B cell (primary cell): ENCODE measurements around the gene IPCEF1. TPM values are rescaled to one million over a fixed set of nuclear protein-coding genes. Genes with fewer than 3 reads are reported as not detected.

ENCODE experiments used
- ATAC-seq: fragments of 200-7000 bp; cut with Tn5 transposase; one replicate; pipeline ENCODE4 v1.10.0; 2021; ENCODE audit warnings: low read depth, mild to moderate bottlenecking, moderate number of reproducible peaks, moderate library complexity
- CTCF ChIA-PET: fragments of 350-600 bp; sonication (Branson Sonifier 250); formaldehyde crosslinking; loops from one replicate; lab custom pipeline; 2021; ENCODE audit warnings: antibody characterized with exemption, inconsistent platforms; lab: Charles Lee
- POLR2A ChIA-PET: fragments of 350-600 bp; sonication (Branson Sonifier 250); formaldehyde crosslinking; loops from one replicate; lab custom pipeline; 2021; ENCODE audit warnings: antibody characterized with exemption; lab: Charles Lee
- DNase-seq: peaks from one replicate; pipeline ENCODE4 v3.0.0; 2013
- H2AFZ ChIP-seq: 2 replicates; pipeline ENCODE4 v1.6.1; 2012; ENCODE audit warnings: mild to moderate bottlenecking, low read depth, low read length; ENCODE audit not compliant: insufficient read depth, poor library complexity, severe bottlenecking
- H3K27ac ChIP-seq, 2 donors: 1 replicate in 1 of 2; 2 replicates in 1 of 2; pipeline ENCODE4 v1.5.1; 2012 to 2013; ENCODE audit warnings: low read length in 2 of 2, mild to moderate bottlenecking in 2 of 2, moderate library complexity in 1 of 2
- H3K27me3 ChIP-seq, 4 experiments: fragments of 200-600 bp in 1 of 4; sonication (generic) in 1 of 4; replicated peaks in 1 of 4; 1 replicate in 2 of 4; 2 replicates in 2 of 4; pipeline versions ENCODE4 v1.6.1 to v1.7.0; 2013 to 2016; ENCODE audit warnings: low read length in 3 of 4, mild to moderate bottlenecking in 2 of 4, mixed read lengths in 1 of 4, moderate library complexity in 1 of 4; ENCODE audit not compliant: insufficient read depth in 4 of 4, control insufficient read depth in 3 of 4; ENCODE audit errors: control extremely low read depth in 1 of 4
- H3K36me3 ChIP-seq, 2 experiments: replicated peaks in 1 of 2; 1 replicate in 1 of 2; 2 replicates in 1 of 2; pipeline versions ENCODE4 v1.6.1 to v1.7.1; 2013; ENCODE audit warnings: low read length in 1 of 2; ENCODE audit not compliant: insufficient read depth in 2 of 2, control insufficient read depth in 1 of 2; ENCODE audit errors: control extremely low read depth in 1 of 2, extremely low read depth in 1 of 2
- H3K4me1 ChIP-seq, 2 donors: fragments of 200-600 bp in 1 of 2; sonication (generic) in 1 of 2; 1 replicate in 1 of 2; 2 replicates in 1 of 2; pipeline versions ENCODE4 v1.5.1 to v1.6.1; 2013 to 2017; ENCODE audit warnings: low read length in 2 of 2; ENCODE audit not compliant: control insufficient read depth in 2 of 2, insufficient read depth in 2 of 2
- H3K4me2 ChIP-seq: replicated peaks from 2 replicates; pipeline ENCODE3; 2012; ENCODE audit warnings: mild to moderate bottlenecking, low read depth, low read length; ENCODE audit not compliant: poor library complexity, severe bottlenecking
- H3K4me3 ChIP-seq, 5 experiments: fragments of 200-600 bp in 1 of 5; sonication (generic) in 1 of 5; 1 replicate in 3 of 5; 2 replicates in 2 of 5; pipeline versions ENCODE4 v1.5.1 to v1.7.0; 2011 to 2016; ENCODE audit warnings: low read length in 4 of 5, mild to moderate bottlenecking in 4 of 5, low read depth in 2 of 5, control low read depth in 1 of 5, moderate library complexity in 1 of 5; ENCODE audit not compliant: insufficient read depth in 1 of 5; ENCODE audit errors: control extremely low read depth in 1 of 5, extremely low read depth in 1 of 5
- H3K79me2 ChIP-seq: fragments of 200-600 bp; sonication (generic); one replicate; pipeline ENCODE4 v1.6.0; 2016; ENCODE audit warnings: low read length; ENCODE audit not compliant: control insufficient read depth, insufficient read depth
- H3K9ac ChIP-seq: fragments of 200-600 bp; sonication (generic); 2 replicates; pipeline ENCODE4 v1.6.1; 2017; ENCODE audit warnings: mild to moderate bottlenecking, low read length, moderate library complexity
- H3K9me3 ChIP-seq, 3 donors: one replicate each; pipeline versions ENCODE4 v1.6.1 to v1.7.1; 2013; ENCODE audit warnings: low read length in 2 of 3; ENCODE audit not compliant: control insufficient read depth in 2 of 3, insufficient read depth in 1 of 3; ENCODE audit errors: control extremely low read depth in 1 of 3
- H4K20me1 ChIP-seq: 2 replicates; pipeline ENCODE4 v1.6.0; 2012; ENCODE audit warnings: mild to moderate bottlenecking, low read length; ENCODE audit not compliant: insufficient read depth, control insufficient read depth, poor library complexity, severe bottlenecking
- H3K27ac Mint-ChIP-seq: one replicate; pipeline ENCODE4 v1.8.0; 2021; ENCODE audit warnings: mixed read lengths
- H3K27me3 Mint-ChIP-seq: one replicate; pipeline ENCODE4 v1.8.0; 2021; ENCODE audit warnings: mixed read lengths
- H3K4me1 Mint-ChIP-seq: one replicate; pipeline ENCODE4 v1.8.0; 2021; ENCODE audit warnings: mixed read lengths
- H3K4me3 Mint-ChIP-seq: one replicate; pipeline ENCODE4 v1.8.0; 2021; ENCODE audit warnings: mixed read lengths
- H3K9me3 Mint-ChIP-seq: one replicate; pipeline ENCODE4 v1.8.0; 2022; ENCODE audit warnings: mixed read lengths; ENCODE audit not compliant: insufficient read depth
- EZH2 ChIP-seq: IDR thresholded peaks from 2 replicates; pipeline ENCODE4 v1.6.1; 2012; ENCODE audit warnings: borderline replicate concordance, low read depth, mild to moderate bottlenecking, moderate library complexity, low read length; ENCODE audit not compliant: insufficient read depth, poor library complexity, severe bottlenecking
- WGBS: methylation state at CpG from one replicate; pipeline ENCODE4 v1.1.5; 2013; ENCODE audit warnings: missing lambda C conversion rate; ENCODE audit not compliant: insufficient coverage; 5-methylcytosine and 5-hydroxymethylcytosine counted together
- intact Hi-C: fragments of 100-400 bp; cut with micrococcal nuclease; formaldehyde crosslinking; loops from one replicate; pipeline ENCODE4 v1.10.0; 2022
- polyA plus RNA-seq: library from polyadenylated mRNA; depleted of rRNA; stranded (reverse); fragments of >200 nt; gene quantifications from 2 replicates; pipeline ENCODE4 v1.2.3, GENCODE V29; 2012
- total RNA-seq, 2 donors: library from RNA; stranded (reverse); fragments of 120-200 nt in 1 of 2; gene quantifications; 1 replicate in 1 of 2; 2 replicates in 1 of 2; pipeline versions ENCODE4 v1.2.3 to v1.2.4, GENCODE V29; 2013 to 2022
- TF ChIP-seq, protein P1 (sequence below): fragments of 200-600 bp; IDR thresholded peaks from one replicate; pipeline ENCODE4 v1.8.0; 2022; ENCODE audit warnings: antibody characterized with exemption, mild to moderate bottlenecking

IPCEF1 gene
- total and polyA plus RNA-seq, 2 donors (not counting 1 experiment from before 2014, with no cell fraction given): 0.22 to 0.94 TPM

DNA sequence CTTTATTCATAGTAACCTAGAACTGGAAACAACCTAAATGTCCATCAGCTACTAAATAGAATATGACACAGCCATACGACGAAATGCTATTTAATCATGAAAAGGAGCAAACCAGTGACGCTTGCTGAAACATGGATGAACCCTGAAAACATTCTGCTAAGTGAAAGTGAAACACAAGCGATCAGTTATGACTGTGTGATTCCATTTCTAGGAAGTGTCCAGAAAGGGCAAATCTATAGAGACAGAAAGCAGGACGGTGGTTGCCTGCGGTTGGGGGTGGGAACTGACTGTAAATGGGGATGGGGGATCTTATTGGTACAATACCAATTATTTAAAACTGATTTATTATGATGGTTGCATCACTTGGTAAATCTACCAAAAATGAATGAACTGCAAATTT is 126.8 kb downstream of the IPCEF1 start:
- Histone ChIP-seq H3K4me1 (peaks cover 0 to 10% of the 10 kb centered on the region in 2 donors), H3K27me3 (no peaks in the 10 kb centered on the region), H2AFZ (peak overlapping the region; percentile 35), H3K4me3 (peak overlapping the region in 3 of 5 experiments; percentile 0 to 17 (median 13)), H3K4me2 (peak overlapping the region; percentile 28), H3K36me3 (no peaks in the 10 kb centered on the region), H4K20me1 (no peaks in the 10 kb centered on the region), H3K27ac (no peak overlapping the region), H3K9ac (peak overlapping the region; percentile 34), H3K9me3 (no peaks in the 10 kb centered on the region), H3K79me2 (no peaks in the 10 kb centered on the region)
- H3K4me1 Mint-ChIP-seq: peaks cover 15% of the 10 kb centered on the region
- 94% methylated on average over 3 of the region's 6 CpGs for WGBS
- CTCF ChIA-PET: no interaction called here
- no peaks in the 10 kb centered on the region for H3K27me3 Mint-ChIP-seq
- POLR2A ChIA-PET: no interaction called here
- no peak for ATAC-seq
- TF ChIP-seq EZH2: no peak
- TF ChIP-seq, protein P1, sequence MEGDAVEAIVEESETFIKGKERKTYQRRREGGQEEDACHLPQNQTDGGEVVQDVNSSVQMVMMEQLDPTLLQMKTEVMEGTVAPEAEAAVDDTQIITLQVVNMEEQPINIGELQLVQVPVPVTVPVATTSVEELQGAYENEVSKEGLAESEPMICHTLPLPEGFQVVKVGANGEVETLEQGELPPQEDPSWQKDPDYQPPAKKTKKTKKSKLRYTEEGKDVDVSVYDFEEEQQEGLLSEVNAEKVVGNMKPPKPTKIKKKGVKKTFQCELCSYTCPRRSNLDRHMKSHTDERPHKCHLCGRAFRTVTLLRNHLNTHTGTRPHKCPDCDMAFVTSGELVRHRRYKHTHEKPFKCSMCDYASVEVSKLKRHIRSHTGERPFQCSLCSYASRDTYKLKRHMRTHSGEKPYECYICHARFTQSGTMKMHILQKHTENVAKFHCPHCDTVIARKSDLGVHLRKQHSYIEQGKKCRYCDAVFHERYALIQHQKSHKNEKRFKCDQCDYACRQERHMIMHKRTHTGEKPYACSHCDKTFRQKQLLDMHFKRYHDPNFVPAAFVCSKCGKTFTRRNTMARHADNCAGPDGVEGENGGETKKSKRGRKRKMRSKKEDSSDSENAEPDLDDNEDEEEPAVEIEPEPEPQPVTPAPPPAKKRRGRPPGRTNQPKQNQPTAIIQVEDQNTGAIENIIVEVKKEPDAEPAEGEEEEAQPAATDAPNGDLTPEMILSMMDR: no peak
- H3K4me3 Mint-ChIP-seq: peak overlapping the region; percentile 72
- H3K27ac Mint-ChIP-seq: no peak overlapping the region
- no peaks in the 10 kb centered on the region for H3K9me3 Mint-ChIP-seq
- peak; percentile 14 for DNase-seq
- intact Hi-C loops: no loop called here

GRCh38 chr6:154228521-154228905 is 128.1 kb downstream of the IPCEF1 start:
- H3K27me3 ChIP-seq: no peaks in the 10 kb centered on the region
- no peaks in the 10 kb centered on the region for H3K36me3 ChIP-seq
- no peak overlapping the region for H3K27ac Mint-ChIP-seq
- H3K9ac ChIP-seq: no peak overlapping the region
- no peaks in the 10 kb centered on the region for H3K9me3 ChIP-seq
- no peak overlapping the region for H3K4me2 ChIP-seq
- H3K4me3 ChIP-seq: no peak overlapping the region
- no peak overlapping the region for H3K4me3 Mint-ChIP-seq
- DNase-seq (no peak), ATAC-seq (no peak)
- TF ChIP-seq, protein P1: no peak
- TF ChIP-seq EZH2: no peak
- intact Hi-C loops: no loop called here
- no peaks in the 10 kb centered on the region for H3K27me3 Mint-ChIP-seq
- ChIA-PET CTCF (no interaction called here), POLR2A (no interaction called here)
- no peaks in the 10 kb centered on the region for H3K9me3 Mint-ChIP-seq
- H3K27ac ChIP-seq: no peak overlapping the region
- H3K4me1 Mint-ChIP-seq: peaks cover 7% of the 10 kb centered on the region
- no peaks in the 10 kb centered on the region for H4K20me1 ChIP-seq
- 96% methylated on average over 3 of the region's 4 CpGs for WGBS
- peaks cover 0 to 2% of the 10 kb centered on the region in 2 donors for H3K4me1 ChIP-seq
- no peak overlapping the region for H2AFZ ChIP-seq
- H3K79me2 ChIP-seq: no peaks in the 10 kb centered on the region
